ENCODE data around the gene NOL6. TPM values are rescaled to one million over a fixed set of nuclear protein-coding genes. Genes with fewer than 3 reads are reported as not detected.
A peak's percentile ranks its signal among the peaks of the same experiment; 100 is the strongest.

Gene NOL6
- total and polyA plus RNA-seq, 2 of the 13 experiments (the other 11 are each of a cell fraction or from before 2014, with no cell fraction given): 17.0 to 30.2 TPM

DNA sequence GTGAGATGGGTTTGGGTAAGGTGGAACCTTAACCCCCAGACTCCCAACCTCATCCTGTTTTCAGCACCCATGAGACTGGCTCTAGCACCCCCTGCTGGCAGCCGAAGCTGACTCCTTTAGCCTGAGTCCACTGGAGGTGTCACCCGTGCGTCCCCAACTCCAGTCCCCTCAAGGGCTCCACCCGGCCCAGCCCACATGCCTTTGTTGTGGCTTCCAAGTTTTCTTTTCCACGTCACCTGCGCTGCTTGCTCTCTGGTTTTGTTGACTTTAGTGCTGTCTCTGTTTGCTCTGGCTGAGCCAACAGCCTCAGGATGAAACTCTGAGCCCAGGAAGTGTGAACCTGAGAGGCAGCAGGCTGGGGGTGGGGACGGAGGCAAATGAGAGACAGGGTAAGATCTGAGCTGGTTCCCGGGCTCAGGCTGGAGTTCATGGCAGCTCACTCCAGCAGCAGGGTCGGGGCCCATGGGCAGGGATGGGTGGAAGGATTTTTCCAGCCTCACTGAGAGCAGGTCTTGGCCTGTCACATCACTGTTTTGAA, 58.2 kb downstream of the NOL6 start:
- no peaks in the 10 kb centered on the region for H3K36me3 ChIP-seq (replicated peaks in 1 of 2; ENCODE audit: control insufficient read depth in 1 of 2, insufficient read depth in 2 of 2, low read length in 2 of 2)
- H3K9ac ChIP-seq (ENCODE audit: insufficient read depth, low read depth, low read length): no peak overlapping the region
- BruUV-seq (replicated peaks): no TSS peak
- ChIA-PET CTCF (ENCODE audit: low intra/inter-chr PET ratio, low total read pairs) (interaction anchor here (1.7 to 1.8 kb wide), 2 partner anchors 12 to 41 kb away, joined by 5 to 12 read pairs; no protein-coding TSS in a partner anchor), POLR2A (interaction anchor here (0.8 to 3.0 kb wide), 15 partner anchors 8 to 151 kb away, joined by 3 to 18 read pairs (median 6); partner anchors contain the start of genes AQP3, BAG1, CHMP5 and NFX1)
- ATAC-seq (peak; percentile 95), DNase-seq (ENCODE audit: low spot score) (peak; percentile 99), FAIRE-seq (peak; percentile 99)
- peaks cover 3 to 62% of the 10 kb centered on the region in 2 experiments; a peak in 4 of 5 replicates for H3K27me3 ChIP-seq (ENCODE audit: control insufficient read depth in 1 of 2, insufficient read depth in 2 of 2, low read length in 2 of 2)
- H3K4me1 ChIP-seq (ENCODE audit: insufficient read depth, low read length): peaks cover 59% of the 10 kb centered on the region
- H4K20me1 ChIP-seq (ENCODE audit: insufficient read depth, low read length): no peaks in the 10 kb centered on the region
- H2AFZ ChIP-seq (ENCODE audit: low read length): no peak overlapping the region
- WGBS (ENCODE audit: low lambda C conversion rate): 0% methylated on average over 9 of the region's 9 CpGs
- peak overlapping the region; percentile 51 for H3K4me2 ChIP-seq (ENCODE audit: low read depth, low read length)
- H3K79me2 ChIP-seq (ENCODE audit: insufficient read depth, low read length): no peaks in the 10 kb centered on the region
- no peaks in the 10 kb centered on the region for H3K9me3 ChIP-seq (ENCODE audit: low read length)
- intact Hi-C loops (cut with micrococcal nuclease; ENCODE audit: unreplicated experiment): loop anchor here (2.0 to 5.0 kb wide), 2 partner anchors 37 to 52 kb away; no protein-coding TSS in a partner anchor
- no peak overlapping the region for H3K27ac ChIP-seq (ENCODE audit: extremely low read length, insufficient read depth, low read length)
- H3K4me3 ChIP-seq (replicated peaks in 1 of 3; ENCODE audit: insufficient read depth in 1 of 3, low read depth in 2 of 3, low read length in 3 of 3): peak overlapping the region in 1 of 3 experiments; percentile 42; a peak in 1 of 6 replicates
- in situ Hi-C loops (cut with HindIII; ENCODE audit: extremely low pct_ligation_motif_present, low pct_unique_long_range_greater_than_20kb): no loop called here
- TF ChIP-seq POGZ (CRISPR knock-in tag; IDR thresholded peaks at IDR 0.05) (peak; percentile 91), ZNF431 (CRISPR knock-in tag; IDR thresholded peaks at IDR 0.05; ENCODE audit: borderline replicate concordance, low read depth) (no peak; the same call in 1 of the 2 replicates), NR1H2 (CRISPR knock-in tag; IDR thresholded peaks at IDR 0.05; ENCODE audit: borderline replicate concordance, low read depth) (no peak), ZNF660 (CRISPR knock-in tag; IDR thresholded peaks at IDR 0.05; ENCODE audit: borderline replicate concordance, low read depth) (no peak), ZNF570 (CRISPR knock-in tag; IDR thresholded peaks at IDR 0.05; ENCODE audit: borderline replicate concordance) (no peak), ATAD3A (CRISPR knock-in tag; IDR thresholded peaks at IDR 0.05) (no peak), AGO2 (optimal IDR thresholded peaks at IDR 0.05; ENCODE audit: low read depth, low read length) (no peak), SNRNP70 (IDR thresholded peaks at IDR 0.05; ENCODE audit: low read depth, low read length) (no peak), GTF2F1 (IDR thresholded peaks at IDR 0.05; ENCODE audit: low read length) (no peak), ZNF615 (CRISPR knock-in tag; IDR thresholded peaks at IDR 0.05; ENCODE audit: borderline replicate concordance) (no peak), ZNF296 (CRISPR knock-in tag; conservative IDR thresholded peaks at IDR 0.05) (no peak), PHF8 (CRISPR knock-in tag; IDR thresholded peaks at IDR 0.05) (0 out of 2 replicates have a peak, but pooled peaks have one; percentile 36), NFYC (CRISPR knock-in tag; IDR thresholded peaks at IDR 0.05) (peak; percentile 48; the same call in 1 of the 2 replicates), ZBTB21 (CRISPR knock-in tag; IDR thresholded peaks at IDR 0.05) (peak; percentile 78), GTF3A (CRISPR knock-in tag; conservative IDR thresholded peaks at IDR 0.05) (0 out of 2 replicates have a peak, but pooled peaks have one; percentile 55), MYNN (CRISPR knock-in tag; IDR thresholded peaks at IDR 0.05; ENCODE audit: low read depth) (no peak), EEA1 (CRISPR knock-in tag; IDR thresholded peaks at IDR 0.05; ENCODE audit: borderline replicate concordance) (no peak), DR1 (CRISPR knock-in tag; IDR thresholded peaks at IDR 0.05) (no peak)
- TF ChIP-seq, protein P1, sequence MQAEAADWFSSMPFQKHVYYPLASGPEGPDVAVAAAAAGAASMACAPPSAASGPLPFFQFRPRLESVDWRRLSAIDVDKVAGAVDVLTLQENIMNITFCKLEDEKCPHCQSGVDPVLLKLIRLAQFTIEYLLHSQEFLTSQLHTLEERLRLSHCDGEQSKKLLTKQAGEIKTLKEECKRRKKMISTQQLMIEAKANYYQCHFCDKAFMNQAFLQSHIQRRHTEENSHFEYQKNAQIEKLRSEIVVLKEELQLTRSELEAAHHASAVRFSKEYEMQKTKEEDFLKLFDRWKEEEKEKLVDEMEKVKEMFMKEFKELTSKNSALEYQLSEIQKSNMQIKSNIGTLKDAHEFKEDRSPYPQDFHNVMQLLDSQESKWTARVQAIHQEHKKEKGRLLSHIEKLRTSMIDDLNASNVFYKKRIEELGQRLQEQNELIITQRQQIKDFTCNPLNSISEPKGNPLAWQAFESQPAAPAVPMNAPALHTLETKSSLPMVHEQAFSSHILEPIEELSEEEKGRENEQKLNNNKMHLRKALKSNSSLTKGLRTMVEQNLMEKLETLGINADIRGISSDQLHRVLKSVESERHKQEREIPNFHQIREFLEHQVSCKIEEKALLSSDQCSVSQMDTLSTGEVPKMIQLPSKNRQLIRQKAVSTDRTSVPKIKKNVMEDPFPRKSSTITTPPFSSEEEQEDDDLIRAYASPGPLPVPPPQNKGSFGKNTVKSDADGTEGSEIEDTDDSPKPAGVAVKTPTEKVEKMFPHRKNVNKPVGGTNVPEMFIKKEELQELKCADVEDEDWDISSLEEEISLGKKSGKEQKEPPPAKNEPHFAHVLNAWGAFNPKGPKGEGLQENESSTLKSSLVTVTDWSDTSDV (CRISPR knock-in tag; IDR thresholded peaks at IDR 0.05): no peak; the same call in 1 of the 2 replicates
- TF ChIP-seq, protein P2, sequence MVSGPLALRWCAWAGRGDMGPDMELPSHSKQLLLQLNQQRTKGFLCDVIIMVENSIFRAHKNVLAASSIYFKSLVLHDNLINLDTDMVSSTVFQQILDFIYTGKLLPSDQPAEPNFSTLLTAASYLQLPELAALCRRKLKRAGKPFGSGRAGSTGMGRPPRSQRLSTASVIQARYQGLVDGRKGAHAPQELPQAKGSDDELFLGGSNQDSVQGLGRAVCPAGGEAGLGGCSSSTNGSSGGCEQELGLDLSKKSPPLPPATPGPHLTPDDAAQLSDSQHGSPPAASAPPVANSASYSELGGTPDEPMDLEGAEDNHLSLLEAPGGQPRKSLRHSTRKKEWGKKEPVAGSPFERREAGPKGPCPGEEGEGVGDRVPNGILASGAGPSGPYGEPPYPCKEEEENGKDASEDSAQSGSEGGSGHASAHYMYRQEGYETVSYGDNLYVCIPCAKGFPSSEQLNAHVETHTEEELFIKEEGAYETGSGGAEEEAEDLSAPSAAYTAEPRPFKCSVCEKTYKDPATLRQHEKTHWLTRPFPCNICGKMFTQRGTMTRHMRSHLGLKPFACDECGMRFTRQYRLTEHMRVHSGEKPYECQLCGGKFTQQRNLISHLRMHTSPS (CRISPR knock-in tag; IDR thresholded peaks at IDR 0.05; ENCODE audit: low read depth): peak; percentile 67; the same call in 1 of the 2 replicates

Data from HepG2 (cell line).